GM20431 (cell line): ENCODE results near the gene PATZ1.

Source experiments
- in situ Hi-C: fragments of 300-500 bp; cut with MseI, MboI; formaldehyde crosslinking; loops from one replicate; pipeline ENCODE4 v1.15.0; 2020; ENCODE audit warnings: low sequenced_read_pairs; ENCODE audit not compliant: unreplicated experiment

Gene PATZ1

DNA sequence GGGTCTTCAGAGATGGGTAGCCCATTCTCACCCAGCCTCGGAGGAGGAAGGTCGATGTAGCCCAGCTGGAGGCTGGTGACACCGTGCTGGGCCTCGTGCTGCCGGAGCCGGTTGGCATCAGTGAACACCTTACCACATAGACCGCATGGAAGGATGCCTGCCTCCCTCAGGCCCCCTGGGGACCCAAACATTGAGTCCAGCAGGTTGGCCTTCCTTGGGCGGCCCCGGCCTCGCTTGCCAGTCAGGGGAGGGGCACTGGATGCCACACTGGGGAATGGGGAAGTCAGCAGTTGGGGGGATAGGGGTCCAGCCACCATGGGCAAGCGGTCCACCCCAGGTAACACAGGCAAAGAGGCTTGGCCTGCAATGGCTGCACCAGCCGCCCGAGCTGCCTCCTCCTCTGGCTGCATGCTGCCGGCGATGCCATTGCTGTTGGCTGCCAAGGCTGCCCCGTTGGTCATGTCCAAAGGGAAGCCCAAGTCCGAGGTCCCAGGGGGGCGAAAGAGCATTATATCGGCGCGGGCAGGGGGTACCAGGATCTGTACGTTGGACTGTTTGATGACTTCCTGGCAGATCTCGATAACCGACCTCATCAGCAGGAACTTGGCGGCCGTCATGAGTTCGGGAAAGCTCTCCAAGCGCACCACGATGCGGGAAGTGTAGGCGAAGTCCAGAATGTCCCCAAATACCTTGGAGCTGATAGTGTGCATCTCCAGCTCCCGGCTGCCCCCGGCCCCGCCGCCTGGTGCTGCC lies 1.4 kb downstream of the PATZ1 start:
- in situ Hi-C loops: no loop called here

DNA sequence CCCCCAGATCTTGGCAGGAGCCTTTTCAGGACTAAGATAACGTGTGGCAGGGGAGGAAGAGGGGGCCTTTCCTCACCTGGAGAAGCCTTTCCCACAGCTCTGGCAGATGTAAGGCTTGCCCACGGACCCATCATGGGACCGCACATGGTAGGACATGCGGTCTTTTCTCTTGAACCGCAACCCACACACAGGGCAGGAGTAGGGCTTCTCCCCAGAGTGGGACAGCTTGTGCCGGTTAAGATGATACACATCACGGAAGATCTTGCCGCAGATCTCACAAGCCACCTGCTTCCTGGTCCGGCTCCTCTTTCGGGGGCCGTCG lies 1.9 kb downstream of the PATZ1 start:
- in situ Hi-C loops: no loop called here

DNA sequence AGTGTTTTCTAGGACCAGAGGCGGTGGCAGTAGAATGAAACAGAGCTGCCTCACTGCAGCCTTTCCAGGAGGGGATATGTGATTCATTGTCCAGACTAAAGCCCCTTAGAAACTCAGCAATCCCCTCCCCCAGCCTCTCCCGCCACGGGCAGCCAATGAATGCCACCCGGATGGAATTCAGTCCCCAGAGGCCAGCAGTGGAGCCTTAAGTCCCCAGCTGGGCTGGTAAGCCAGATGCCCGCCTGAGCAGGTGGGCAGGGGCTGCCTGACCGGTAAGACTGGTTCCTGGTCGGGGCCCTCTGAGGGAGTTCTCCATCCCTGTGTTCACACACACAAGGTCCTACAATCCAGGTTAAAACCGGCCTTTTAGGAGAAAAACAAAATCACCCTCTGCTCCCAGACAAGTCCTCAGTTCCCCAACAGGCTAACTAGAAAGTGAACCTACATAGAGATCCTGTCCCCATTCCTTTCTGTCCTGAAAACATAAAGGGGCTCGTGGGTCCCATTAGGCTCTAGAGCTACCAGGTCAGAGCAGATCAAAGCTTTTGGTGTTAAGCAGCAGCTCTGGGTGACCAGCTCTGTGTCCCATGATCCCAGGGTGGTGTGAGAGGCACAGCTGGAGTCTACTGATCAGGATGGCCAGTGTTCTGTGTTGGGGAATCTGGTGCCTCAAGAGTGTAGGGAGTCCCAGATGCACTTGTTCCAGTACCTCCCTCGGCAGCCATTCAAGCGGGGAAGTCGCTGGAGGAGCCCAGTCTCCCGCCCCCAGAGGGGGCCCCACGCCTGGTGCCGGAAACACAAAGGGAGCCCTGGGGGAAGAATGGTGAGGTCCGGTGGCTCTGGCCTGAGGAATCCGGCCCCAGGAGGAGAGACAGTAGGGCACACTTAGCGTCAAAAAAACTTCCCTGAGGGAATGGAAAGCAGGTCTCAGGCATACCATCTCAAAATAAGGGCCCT lies 2.6 kb downstream of the PATZ1 start:
- in situ Hi-C loops: no loop called here

DNA sequence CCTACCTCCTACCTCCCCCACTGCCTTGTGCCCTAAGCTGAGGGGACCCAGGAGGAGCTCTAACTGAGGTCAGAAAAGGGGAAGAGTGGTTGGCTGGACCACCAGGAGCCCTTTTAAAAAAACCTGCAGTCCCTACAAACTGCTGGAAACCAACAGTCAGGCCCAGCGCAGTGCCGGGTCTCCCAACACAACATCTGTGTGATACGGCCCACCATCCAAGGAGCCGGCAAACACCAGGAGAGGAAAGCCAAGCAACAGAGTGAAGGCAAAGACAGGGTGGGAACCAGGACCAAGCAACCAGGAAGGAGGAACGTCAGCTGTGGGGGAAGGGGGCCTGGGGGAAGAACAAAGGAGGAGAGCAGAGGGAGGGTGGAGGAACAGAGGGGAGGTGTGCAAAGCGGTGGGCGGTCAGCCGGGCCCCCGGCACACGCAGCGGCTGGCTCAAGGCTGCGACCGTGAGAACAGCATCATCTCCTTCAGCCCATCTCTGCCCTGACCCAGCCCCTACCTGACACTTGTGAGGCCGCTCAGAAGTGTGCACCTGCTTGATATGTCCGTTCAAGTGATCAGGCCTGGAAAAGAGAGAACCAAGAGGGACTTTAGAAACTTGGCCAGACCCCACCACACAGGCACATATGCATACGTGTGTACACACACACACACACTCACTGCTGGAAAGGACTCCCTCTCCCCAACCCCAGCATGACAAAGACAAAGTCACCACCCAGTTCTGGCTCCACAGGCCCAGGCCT lies 3.6 kb downstream of the PATZ1 start:
- in situ Hi-C loops: no loop called here

DNA sequence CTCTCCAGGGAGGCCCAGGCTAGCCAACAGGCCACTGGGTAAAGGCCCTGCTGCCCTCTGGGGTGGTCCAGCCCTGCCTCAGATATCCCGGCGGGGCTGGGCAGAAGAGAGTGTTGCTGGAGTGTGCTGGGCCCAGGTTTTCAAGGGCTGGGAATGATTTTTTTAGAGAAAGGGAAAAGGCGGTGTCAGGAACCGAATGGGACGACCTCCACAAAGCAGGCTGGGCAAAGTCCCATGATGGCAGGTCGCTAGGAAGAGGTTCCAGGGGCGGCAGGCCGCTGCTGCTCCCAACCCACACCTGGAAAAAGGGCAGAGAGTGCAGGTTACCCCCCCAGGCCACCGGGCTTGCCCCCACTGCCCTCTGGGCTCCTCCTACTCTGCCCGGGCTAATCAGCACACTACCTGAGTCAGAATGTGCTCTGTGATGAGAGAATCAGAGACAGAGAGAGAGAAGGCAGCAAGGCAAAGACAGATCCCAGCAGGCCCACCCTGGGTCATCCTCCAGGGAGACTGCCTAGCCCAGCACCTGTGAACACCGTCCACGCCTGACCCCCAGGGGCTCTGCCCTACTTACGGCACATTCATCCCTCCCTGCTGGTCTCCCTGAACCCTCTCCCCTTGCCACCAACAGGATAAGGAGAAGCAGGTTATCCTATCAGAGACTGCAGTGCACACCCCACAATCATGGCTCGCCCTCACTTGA lies 4.6 kb downstream of the PATZ1 start:
- in situ Hi-C loops: no loop called here

DNA sequence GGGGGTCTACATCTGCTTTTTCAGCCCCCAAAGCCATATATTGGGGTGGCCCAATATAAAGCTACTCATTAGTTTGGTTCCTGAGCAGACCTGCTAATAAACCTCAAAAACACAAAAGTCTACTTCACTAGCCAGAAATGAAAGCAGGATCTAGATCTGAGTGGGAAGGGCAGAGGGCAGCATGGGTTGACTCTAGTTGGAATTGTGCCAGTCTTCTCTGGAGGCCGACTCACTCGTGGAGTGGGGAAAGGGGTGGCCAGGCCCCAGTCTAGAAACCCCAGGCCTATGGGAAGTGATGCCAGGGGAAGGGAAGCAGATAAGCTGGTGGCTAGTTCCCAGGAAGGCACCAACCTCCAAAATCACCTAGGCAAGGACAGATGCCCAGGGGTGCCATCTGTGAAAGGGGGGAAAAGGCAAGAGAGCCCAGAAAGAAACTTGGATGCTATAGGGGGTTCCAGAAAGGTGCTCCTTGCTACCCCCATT lies 5.3 kb downstream of the PATZ1 start:
- in situ Hi-C loops: no loop called here

DNA sequence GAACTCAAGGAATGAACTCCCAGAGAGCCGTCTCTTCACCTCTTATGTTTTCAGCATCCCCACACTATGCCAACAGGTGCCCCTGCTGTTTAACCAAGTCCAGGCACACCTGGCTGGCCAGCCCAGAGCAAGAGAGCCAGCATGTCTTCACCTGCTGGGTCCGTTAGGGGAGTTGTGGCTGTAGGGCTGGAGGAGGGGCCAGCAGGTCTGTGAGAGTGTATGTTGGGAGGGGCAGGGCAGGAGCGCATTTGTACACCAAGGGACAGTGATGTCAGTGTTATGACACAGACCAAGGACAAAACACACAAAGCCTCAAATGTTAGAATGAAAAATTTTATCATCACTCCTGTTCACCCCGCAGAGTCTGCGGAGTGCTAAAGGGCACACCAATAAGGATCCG lies 5.8 kb downstream of the PATZ1 start:
- in situ Hi-C loops: no loop called here

DNA sequence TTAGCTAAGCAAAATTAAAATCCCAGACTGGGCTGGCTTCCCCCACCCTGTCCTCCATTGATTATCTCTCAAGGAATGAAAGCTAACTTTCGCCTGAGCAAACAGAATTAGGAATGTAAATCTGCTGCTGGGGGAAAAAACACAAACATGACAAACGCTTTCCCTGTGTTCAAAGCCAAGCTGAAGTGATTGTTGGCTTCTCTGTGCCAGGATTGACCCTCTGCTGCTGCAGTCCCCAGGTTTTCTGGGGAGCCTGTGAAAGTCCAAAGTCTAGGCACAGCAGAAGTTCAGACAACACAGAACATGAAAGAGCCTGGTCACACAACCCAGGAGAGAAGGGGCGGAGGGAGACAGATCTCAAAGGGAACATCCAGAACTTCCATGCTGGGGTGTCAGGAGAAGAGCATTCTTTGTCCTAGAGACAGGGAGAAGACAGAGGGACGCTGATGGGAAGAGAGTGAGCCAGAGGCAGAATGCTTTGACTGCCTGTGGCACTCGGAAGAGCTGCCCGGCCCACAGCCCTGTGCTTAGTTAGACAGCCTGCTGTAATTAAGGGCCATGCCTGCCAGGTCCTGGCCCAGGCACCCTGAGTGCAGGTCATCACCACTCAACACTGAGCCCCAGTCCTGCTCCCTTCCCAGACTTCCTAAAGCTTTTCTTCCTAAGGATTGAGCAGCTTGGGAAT lies 6.9 kb downstream of the PATZ1 start:
- in situ Hi-C loops: no loop called here

DNA sequence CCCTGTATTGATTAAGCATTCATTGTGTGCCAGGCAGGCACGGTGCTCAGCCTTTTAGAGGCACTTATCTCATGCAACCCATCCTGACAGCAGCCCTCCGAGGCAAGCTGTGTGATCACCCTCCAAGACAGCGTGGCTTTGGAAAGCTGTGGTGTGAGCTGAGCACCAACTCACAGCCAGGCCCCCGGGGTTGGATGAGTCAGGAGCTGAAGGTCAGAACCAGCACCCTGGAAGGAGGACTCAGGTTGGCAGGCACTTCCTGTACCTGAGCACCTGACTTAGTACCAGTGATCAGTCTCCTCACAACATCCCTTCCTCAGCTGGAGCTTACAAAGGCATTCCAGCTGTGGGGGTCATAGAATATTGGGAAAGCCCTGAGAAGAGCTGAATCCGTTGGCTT lies 9.0 kb downstream of the PATZ1 start:
- in situ Hi-C loops: no loop called here

DNA sequence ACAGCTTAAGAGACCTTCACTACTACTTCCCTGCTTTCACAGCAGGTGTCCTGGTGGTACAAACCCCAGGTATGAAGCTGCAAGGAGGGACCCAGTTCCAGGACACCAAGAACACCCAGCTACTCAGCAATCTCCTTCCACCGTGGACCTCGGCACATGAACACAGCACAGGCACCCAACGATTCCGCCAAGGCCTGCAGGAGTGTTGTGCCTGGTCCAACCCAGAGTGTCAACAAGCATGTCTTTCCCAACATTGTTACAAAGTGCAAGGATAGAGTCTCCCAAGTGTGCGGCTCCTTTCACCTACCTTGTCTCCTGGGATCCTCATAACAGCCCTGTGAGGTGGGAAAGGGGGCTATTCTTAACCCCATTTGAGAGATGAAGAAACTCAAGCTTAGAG lies 11.8 kb downstream of the PATZ1 start:
- in situ Hi-C loops: no loop called here

DNA sequence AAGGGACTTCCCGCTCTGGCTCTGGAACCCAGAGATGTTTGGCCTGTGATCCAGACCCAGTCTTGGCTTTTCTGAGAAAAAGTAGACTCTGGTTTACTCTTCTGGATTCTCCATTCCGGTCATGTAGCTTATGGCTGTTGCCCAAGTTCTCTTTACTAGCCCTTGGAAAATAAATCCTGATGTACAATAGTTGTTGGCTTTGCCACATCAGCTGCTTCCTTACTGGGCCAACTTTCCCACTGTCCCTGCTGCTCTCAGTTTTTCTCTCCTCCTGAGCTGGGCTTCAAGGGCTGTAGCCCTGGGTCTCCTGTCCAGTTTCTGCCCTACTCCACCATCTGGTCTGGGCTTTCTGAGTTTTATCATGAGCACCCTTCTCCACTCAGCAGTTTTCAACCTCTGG lies 12.5 kb downstream of the PATZ1 start:
- in situ Hi-C loops: no loop called here

DNA sequence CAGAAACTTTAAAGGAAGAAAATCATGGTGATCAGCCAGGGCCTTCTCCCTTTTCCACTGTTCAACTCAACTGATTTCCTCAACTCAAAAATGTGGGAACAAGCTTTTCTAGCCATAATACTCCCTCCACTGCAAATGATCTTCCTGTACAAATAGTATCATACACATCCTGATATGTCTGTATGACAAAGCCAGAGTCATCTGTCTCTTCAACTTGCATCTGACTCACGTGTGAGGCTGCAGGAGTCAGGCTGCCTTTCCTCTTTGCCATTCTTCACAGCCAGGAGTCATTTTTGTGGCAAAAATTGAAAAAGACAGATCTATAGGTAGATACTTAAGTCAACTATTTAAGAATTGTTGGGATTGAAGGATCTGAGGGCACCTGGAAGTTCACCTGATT lies 13.3 kb downstream of the PATZ1 start:
- in situ Hi-C loops: no loop called here

DNA sequence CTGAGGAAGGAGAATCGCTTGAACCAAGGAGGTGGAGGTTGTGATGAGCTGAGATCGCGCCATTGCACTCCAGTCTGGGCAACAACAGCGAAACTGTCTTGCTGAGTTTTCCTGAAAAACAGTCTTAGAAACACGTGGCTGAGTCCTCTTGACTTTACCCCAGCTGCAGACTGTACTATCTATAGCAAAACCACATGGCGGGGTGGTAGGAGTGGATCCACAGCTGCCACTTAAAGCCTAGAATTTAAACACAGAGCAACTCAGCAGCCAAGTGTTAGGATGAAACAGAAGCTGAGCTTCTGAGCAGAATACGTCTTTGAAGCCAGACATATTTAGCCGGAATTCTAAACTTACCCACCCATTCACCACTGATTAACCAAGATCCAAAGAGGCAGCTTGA lies 14.1 kb downstream of the PATZ1 start:
- in situ Hi-C loops: no loop called here

DNA sequence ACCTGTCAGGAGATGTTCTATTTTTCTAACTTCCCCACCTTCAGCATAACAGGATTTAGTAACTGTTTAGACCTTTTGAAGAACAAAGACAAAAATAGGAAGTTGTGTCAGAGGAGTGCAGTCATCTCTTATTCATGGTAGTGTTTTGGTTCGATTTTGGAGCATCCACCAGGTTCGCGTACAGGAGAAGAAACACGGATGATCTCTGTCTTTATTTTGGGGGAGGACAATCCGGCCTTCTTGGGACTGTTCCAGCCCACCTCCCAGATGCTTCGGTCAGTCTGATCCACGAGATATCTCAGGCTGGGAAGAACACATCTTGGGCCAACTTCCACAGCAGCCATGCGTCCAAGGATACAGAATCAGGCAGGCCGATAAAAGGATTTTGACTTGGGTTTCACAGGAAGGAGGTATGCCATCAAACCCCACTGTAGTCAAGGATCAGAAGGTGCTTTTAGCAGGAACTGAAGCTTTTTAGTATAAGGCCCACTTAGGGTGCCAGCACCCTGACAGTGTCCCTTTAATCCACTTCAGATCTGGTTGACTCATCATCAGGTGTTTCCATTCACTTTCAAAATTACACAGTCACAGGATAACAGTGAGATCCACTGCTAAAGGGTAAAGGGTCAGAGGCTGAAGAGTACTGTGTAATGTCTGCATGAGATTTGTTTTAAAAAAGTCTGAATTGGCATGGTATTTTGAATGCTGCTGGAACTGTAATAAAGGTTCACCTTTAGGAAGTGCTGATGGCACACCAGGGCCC lies 16.5 kb downstream of the PATZ1 start:
- in situ Hi-C loops: no loop called here

DNA sequence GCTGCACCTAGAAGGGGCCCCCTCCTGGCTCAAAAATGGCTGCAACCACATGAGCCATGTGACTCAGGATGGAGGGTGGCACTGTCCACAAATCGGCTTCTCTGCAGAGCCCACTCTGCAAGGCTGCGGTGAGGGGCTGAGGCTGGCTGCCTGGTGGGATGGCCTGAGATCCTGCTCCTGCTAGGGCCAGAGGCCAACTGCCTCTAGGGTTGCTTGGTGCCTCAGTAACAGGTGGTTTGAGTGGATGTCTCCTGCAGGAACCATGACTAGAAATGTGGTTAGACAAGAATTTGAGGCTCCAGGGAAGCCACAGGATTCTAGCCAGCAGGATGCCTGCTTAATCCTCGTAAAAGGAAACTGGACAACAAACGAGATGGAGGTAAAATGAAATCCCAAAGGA lies 17.1 kb downstream of the PATZ1 start:
- in situ Hi-C loops: no loop called here

DNA sequence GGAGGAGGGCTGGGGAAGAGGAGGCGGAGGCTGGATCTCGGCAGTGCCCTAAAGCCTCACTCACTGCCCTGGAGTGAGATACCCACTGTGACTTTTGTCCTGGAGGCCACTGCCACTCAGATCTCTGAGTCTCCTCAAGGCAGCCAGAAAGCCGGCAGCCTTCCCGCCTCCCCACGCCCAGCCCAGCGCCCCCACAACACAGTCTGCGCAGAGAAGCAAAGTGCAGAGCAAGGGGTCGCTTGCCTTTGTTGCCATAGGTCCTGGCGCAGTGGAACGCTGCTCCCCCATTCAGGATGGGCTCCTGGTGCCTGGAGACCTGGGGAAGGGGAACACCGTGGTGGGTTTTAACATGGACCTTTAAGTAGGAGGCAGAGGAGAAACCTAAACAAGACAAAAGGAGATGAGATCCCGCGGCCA lies 17.6 kb downstream of the PATZ1 start:
- in situ Hi-C loops: no loop called here

DNA sequence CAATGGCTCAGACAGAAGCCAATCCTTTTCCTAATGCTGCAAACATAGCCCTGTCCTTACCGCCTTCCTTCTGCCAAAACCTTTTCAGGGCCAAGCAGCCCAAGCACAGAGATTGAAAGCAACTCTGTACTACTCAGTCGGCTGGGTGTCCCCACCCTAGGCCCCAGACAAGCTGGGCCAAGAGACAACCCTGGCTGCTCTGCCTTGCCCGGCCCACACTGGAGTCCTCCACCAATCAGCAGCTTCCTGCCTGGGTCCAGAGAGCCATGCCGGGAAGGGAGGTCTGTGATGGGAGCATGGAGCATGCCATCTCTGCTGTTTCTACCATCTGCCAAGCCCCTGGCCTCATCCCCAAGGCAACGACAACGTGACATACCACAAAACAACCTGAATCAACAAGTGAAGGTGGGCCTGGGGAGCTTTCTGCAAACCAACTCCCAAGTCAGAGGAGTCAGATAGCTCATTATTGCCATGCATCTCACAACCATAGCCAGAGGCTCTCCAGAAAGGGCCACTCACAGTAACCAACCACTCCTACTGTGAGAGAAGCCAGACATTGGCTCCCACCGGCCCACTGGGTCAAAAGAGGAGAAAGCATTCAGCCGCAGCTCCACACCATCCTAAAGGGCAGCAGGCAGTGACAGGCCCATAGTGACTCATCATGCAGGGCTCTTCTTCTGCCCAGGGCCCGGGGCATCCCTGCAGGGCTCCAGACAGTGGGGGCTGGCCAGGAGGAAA lies 18.2 kb downstream of the PATZ1 start:
- in situ Hi-C loops: no loop called here

DNA sequence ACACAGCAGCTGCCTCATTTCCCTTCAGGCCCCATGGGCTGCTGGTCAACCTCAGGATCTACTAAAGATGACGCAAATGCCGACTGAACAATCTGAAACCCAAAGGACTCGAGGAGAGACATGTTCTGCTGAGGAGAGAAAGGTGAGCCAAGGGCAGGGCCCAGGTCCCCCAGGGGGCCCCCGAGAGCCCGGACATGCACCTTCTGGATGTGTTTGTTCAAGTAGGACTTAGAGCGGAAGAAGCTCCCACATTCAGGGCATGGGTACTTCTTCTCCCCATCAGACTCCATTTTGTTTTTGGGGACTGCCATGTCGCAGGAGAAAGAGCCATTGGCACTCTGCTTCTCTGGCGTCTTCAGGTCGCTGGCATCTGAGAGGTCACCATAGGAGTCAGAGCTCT lies 19.3 kb downstream of the PATZ1 start:
- in situ Hi-C loops: no loop called here
